ENCODE results near the gene ZBTB24.

GRCh38 chr6:109498052-109498451, 15.0 kb upstream of the ZBTB24 start:
- TF ChIP-seq POLR2A (IDR thresholded peaks at IDR 0.05), result no peak
- TF ChIP-seq CTCF (IDR thresholded peaks at IDR 0.05), result no peak
- TF ChIP-seq EP300 (IDR thresholded peaks at IDR 0.05), result no peak
